Skin epidermis (tissue), 12 donors: Measurements from ENCODE around the gene WDR77.

ENCODE experiments used
- H3K27ac ChIP-seq, 21 experiments: fragments of 200-600 bp; sonication (generic) in 11 of 21; one replicate each; pipeline ENCODE4 v1.5.0; 2020; ENCODE audit warnings: mild to moderate bottlenecking in 3 of 21, inconsistent platforms in 2 of 21, moderate library complexity in 2 of 21
- H3K4me3 ChIP-seq, 7 experiments: fragments of 200-600 bp; sonication (generic) in 2 of 7; one replicate each; pipeline ENCODE4 v1.5.0; 2020; ENCODE audit warnings: inconsistent platforms in 2 of 7, mild to moderate bottlenecking in 2 of 7, moderate library complexity in 1 of 7

Gene WDR77

DNA sequence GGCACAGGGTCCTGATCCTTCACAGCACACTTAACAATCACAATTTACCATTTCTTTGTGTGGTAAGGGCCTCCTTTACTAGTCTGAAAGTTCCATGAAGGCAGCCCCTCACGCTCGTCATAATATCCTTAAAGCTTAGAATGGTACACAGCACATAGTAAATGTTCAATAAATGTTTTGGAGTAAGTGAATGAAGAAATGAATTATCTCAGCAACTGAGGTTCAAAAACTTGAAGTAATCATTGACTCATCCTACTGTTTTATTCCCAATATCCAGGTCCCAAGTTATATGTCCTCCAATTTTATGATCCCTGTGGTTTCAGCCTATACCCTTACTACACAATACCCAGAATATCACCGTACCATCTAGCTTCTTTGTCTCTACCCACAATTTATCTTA lies 22.5 kb upstream of the WDR77 start:
- Histone ChIP-seq H3K27ac (peak overlapping the region in 15 of 21 experiments; percentile 49 to 90 (median 64)), H3K4me3 (no peak overlapping the region)

DNA sequence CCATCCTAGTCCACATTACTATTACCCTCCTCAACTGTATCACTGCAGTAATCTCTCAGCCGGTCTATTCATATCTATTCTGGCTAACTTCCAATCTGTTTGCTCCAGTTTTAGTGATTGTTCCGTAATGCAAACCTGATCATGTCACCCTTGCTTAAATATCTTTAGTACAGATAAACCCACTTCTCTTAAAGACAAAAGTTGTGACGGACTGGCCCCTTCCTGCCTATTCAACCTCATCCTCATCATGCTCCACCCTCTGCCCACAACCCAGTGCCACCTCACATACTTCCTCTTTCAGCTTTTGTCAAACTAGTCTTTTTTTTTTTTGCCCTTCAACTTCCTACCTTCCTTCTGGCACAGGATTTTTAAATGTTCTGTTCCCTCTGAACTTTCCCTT lies 22.0 kb upstream of the WDR77 start:
- peak overlapping the region in 16 of 21 experiments; percentile 7 to 90 (median 64) for H3K27ac ChIP-seq
- no peak overlapping the region for H3K4me3 ChIP-seq

DNA sequence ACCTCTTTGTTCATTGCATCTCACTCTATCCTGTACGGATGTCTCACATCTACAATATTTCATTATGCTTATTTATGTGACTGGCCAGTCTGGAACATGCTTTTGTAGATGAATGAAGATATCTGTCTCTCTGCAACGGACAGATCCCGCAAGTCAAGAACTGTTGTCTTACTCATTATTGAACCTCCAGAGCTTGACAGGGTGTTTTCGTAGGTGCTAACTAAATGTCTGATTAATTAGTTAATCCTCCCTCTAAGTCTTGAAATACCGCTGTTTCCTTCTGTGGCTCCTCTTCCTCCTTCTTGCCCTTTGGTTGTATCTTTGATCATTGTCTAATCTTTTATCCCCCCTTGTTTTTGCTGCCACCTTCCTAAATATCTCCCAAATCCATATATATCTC lies 21.5 kb upstream of the WDR77 start:
- no peak overlapping the region for H3K4me3 ChIP-seq
- peak overlapping the region in 14 of 21 experiments; percentile 7 to 90 (median 66) for H3K27ac ChIP-seq

DNA sequence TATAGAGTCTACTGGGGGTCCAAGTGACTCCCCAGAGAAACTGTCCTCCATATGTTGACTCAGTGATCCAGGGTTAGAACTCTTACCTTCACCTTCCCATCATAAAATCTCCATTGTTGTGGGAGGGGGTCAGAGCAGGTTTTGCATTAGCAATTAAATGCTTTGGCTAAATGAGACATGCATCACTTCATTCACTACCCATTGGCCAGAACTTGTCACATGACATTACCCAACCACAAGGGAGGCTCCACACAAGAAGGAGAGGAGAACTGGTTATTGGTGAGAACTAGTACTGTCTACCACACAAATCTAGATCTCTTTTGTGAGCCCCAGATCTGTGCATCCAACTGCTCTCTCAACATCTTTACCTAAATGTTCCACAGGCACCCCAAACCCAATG lies 20.5 kb upstream of the WDR77 start:
- H3K27ac ChIP-seq = peak overlapping the region in 5 of 21 experiments; percentile 40 to 90 (median 64)

DNA sequence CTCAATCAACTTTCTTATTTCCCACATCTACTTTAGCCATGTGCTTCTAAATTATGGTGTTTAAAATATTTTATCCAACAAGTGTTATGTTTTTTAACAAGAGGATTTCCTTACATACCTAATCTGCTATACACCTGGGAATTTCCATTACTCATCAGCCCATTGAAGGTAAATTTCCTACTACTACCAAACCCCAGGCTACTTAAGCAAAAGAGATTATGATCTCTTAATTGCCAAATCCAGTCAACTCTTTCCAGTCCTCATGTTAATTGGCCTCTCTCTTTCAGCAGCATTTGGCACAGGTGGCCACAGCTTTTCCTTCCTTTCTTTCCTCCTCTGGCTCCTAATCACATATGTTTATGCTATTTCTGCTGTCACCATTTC lies 19.7 kb upstream of the WDR77 start:
- Histone ChIP-seq H3K27ac (no peak overlapping the region), H3K4me3 (no peak overlapping the region)

More for the DNA sequence above, 20.5 kb upstream of the WDR77 start:
- H3K4me3 ChIP-seq = no peak overlapping the region

DNA sequence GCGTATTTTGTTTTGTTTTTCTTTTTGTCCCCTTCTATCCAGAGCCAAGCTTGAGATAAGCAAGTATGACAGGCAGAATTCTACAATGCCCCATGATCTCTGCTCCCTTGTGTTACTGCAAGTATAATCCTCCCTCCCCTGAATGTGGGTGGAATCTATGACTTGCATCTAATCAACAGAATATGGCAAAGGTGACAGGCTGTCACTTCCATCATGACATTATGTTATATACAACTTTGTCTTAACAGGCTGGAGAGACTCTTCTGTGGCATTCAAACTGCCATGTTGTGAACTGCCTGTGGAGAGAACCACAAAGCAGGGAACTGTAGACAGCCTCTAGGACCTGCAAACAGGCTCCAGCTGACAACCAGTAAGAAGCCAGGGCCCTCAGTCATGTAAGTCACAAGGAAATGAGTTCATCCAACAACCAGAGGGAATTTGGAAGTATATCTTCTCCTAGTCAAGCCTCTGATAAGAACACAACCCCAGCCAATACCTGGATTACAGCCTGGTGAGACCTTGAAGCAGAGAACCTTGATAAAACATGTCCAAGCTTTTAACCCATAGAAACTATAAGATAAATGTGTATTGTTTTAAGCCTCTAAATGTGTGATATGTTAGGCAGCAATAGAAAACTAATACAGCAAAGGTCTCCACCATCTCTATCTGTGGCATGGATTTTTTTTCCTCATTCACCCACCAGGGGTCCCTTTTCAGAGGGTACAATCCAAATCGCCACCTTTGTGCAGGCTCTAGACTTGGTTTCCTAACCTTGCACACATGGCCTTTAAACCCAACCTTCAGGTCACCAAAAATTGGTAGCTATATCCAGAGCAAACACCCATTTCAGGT lies 19.0 kb upstream of the WDR77 start:
- no peak overlapping the region for H3K27ac ChIP-seq
- H3K4me3 ChIP-seq = no peak overlapping the region

DNA sequence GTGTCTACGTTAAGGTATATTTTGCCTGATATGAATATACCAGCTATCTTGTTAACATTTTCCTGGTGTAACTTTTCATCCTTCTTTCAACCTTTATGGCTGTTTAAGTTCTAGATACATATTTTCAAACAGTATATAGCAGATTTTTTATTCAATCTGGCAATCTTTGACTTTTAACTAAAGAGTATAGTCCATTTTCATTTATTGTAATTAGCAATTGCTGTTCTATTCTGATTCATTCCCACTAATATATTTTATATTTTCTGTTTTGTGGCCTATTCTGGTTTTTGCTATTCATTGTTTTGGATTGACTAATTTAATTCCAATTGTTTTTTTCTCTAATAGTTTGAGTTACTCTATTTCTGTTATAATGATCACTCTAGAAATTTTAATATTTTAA lies 17.4 kb upstream of the WDR77 start:
- Histone ChIP-seq H3K4me3 (no peak overlapping the region), H3K27ac (no peak overlapping the region)

DNA sequence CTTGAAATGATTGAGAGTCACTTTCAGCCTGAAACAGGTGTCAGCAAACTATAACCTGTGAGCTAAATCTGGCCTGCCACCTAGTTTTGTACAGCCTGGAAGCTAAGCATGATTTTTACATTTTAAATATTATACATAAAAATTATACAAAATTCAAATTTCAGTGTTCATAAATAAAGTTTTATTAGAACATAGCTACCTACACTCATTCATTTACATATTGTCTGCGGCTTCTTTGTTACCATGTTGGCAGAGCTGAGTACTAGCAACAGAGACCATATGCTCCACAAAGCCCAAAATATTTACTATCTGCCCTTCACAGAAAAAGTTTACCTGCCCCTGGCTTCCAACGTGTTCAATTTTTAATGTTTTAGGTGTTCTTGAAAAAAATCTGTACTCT lies 16.7 kb upstream of the WDR77 start:
- no peak overlapping the region for H3K4me3 ChIP-seq
- H3K27ac ChIP-seq = no peak overlapping the region

DNA sequence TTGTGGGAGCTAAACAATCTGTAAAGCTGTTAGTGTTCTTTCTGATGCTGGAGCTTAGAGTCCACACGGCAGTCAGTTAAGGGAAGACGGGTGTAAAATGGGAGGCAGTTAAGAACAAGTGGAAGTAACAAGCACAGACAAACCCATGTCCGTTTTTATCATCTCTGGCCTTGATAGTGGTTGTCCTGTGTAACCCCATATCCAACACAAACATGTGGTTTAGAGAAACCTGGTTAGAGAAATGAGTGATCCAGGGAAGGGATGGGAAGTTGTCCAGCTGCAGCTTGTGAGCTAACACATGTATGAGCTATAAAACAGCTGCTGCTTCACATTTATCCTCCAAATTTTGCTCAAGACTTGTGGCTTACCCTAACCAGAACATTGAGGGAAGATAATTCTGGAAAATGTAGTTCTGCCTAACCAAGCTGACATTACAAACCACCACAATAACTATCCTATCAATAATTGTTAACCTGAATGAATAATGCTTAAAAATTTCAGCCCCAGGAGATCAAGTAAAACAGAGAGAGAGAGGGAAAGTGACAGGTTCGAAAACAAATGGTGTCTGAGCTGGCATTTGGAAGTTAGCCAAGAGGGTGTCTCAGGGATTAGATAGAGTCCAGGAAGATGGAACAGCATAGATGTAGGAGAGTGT lies 14.1 kb upstream of the WDR77 start:
- no peak overlapping the region for H3K4me3 ChIP-seq
- H3K27ac ChIP-seq = no peak overlapping the region

DNA sequence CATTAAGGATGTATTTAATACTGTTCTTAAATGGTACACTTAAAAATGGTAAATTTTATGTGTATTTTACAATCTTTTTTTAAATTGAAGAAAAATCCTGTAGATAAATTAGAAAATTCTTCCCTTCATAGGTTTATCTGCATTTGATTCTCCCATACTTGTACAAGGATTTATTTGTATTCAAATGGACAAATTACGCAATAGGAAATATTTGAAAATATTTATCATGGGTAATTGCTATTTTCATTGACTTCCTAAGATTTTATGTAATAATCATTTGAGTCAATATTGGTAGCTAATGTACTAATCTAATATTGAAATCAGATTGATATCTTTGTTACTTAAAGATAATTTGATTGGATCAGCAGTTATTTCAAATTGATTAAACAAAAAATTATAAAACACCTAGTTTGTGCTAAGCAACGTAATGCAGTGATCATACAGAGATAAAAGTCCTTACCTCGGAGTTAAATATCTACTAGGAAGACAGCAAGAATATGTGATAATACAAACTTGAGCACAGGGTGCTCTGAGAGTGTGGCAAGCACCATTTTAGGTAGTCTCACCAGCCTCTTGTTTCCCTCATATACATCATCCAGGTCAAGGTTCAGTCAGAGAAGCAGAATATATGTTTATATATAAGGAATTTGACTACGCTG lies 13.4 kb upstream of the WDR77 start:
- H3K27ac ChIP-seq = no peak overlapping the region
- no peak overlapping the region for H3K4me3 ChIP-seq

DNA sequence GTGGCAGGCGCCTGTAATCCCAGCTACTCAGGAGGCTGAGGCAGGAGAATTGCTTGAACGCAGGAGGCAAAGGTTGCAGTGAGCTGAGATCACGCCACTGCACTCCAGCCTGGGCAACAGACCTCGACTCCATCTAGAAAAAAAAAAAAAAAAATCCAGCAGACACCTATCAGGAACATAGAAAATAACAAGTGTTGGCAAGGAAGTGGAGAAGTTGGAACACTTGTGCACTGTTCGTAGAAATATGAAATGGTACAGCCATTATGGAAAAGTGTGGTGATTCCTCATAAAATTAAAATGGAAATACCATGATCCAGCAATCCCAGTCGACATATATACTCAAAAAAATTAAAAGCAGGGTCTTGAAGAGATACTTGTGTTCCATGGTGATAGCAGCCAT lies 12.7 kb upstream of the WDR77 start:
- H3K4me3 ChIP-seq = no peak overlapping the region

DNA sequence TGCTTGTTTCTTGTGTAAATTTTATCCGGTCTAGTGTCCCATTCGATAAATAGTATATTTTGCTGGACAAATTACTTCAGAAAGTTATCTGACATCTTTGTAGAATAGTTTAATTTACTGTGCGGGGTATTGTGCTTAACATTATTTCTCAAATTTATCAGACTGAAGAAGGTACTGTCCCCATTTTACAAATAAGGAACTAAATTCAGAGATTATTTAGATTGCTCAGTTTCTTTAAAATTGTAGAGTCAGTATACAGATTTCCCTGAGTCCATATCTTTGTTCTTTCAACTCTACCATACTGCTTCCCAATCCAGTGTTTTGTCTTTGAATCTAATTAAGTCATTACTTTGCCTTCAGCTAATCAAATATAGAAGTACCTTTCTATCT lies 6.6 kb upstream of the WDR77 start:
- no peak overlapping the region for H3K27ac ChIP-seq
- H3K4me3 ChIP-seq = no peak overlapping the region

More for the DNA sequence above, 12.7 kb upstream of the WDR77 start:
- no peak overlapping the region for H3K27ac ChIP-seq

DNA sequence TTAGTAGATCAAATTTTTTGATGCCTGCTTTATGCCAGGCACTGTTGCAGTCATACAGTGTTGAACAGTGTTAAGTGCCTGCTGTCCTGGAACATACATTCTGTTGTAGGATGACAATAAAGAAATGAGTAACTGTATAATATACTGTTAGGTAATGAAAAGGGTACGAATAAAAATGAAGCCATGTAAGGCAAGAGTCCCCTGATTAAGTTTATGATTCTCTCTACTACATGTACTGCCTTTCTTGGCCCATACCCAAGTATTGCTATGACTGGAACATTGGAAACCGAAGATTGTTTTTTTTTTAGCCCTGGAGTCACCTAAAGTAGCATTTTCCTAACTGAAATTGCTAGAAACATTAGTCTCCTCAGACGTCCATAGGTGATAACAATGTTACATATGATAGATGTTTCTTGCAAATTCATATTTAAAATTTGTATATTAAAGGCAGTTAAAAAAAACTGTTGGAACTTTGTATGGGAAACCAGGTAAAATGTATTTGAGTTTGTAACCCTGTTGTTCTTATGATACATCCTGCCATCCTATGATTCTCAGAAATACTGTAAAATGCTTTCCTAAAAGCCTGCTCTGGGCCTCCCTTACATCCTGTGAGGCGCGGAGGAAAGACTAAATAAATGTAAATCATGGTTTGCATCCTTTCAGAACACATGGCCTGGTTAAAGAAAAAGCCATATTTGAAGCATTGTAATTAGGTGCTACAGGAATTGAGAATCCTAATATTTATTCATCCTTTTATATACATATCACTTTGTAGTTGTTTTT lies 6.0 kb upstream of the WDR77 start:
- Histone ChIP-seq H3K4me3 (no peak overlapping the region), H3K27ac (no peak overlapping the region)

DNA sequence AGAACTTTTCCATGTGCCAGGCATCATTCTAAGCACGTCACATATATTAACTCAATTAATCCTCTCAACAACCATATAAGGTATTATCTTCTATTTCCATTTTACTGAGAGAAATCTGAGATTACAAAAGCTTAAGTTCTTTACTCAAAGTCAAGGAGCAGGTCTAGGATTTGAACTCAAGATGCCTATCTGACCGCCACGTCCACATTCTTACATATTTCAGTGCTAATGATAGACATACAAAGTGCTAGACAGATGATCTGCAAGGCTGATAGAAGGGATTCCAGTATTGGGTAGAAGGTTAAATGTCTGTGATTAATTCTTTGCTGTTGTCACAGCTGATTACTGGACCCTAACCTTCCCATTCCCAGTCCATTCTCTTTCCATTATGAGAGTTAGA lies 4.7 kb upstream of the WDR77 start:
- H3K27ac ChIP-seq = no peak overlapping the region
- H3K4me3 ChIP-seq = no peak overlapping the region

DNA sequence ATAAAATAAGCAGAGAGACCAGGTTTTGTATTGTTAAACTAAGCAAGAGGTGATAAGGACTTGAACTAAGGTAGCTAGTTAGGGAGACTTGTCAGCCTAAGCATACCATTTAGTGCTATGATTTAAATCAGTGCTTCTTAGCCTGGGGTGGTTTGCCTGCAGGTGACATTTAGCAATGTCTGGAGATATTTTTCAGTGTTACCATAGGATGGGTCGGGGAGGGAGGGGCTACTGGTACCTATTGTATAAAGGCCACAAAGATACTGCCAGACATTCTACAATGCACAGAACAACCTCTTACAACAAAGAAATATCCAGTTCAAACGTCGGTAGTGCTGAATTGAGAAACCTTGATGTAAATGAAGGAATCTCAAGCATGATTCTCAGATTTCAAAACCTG lies 3.5 kb upstream of the WDR77 start:
- Histone ChIP-seq H3K4me3 (no peak overlapping the region), H3K27ac (no peak overlapping the region)

DNA sequence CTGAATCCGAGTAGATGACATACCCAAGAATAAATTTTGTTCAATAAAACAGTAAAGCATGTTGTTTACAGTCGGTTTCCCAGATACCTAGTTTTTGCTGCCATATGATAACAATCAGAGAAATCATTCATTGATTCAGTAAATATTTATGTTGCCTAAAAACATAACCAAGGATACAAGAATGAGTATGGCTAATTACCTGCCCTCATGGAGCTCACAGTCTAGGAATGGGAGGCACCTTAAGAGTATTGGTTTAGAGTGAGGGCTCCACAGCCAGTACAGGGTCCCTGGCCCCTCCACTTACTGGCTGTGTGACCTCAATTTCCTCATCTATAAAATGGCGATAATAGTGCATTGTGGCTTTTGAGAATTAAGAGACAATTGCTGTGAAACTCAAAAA lies 1.1 kb upstream of the WDR77 start:
- Histone ChIP-seq H3K27ac (peak overlapping the region in 13 of 21 experiments; percentile 78 to 97 (median 92)), H3K4me3 (peak overlapping the region; percentile 65 to 97 (median 92))

DNA sequence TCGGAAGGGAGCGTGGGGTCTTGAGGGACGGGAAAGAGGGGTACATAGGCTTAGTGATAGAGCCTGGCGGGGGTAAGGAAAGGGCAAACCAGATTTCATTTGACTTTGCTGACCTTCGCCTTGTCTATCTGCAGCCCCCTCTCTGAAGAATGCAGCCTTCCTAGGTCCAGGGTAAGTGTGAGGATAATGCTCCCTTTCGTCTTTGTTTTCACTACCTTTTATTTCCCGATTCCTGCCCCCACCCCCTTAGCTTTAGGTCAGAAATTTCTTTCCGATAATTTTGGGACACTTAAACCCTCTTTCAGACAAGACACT lies 604 bp upstream of the WDR77 start:
- H3K27ac ChIP-seq = peak overlapping the region; percentile 32 to 97 (median 91)
- H3K4me3 ChIP-seq = peak overlapping the region; percentile 65 to 97 (median 92)

DNA sequence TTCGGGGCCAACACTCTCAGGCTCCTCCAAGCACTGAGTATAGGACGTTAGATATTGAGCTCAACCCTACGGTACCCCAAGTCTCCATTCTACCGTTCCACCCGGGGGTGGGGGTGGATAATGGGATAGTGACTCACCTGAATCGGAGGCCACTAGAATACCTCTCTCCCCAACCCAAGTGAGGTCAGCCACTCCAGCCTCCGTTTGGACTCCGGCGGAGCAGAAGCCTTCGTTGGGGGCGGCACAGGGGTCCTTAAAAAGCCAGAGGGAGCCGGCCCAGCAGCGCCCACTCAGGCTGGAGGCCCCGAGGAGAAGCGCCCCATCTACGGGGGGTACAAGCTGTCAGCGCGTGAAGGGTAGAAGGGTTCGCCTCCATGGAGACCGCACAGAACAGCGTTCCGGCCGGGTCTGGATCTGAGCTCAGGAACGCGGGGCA lies 556 bp downstream of the WDR77 start:
- peak overlapping the region; percentile 65 to 97 (median 92) for H3K4me3 ChIP-seq
- H3K27ac ChIP-seq = peak overlapping the region; percentile 31 to 97 (median 91)

DNA sequence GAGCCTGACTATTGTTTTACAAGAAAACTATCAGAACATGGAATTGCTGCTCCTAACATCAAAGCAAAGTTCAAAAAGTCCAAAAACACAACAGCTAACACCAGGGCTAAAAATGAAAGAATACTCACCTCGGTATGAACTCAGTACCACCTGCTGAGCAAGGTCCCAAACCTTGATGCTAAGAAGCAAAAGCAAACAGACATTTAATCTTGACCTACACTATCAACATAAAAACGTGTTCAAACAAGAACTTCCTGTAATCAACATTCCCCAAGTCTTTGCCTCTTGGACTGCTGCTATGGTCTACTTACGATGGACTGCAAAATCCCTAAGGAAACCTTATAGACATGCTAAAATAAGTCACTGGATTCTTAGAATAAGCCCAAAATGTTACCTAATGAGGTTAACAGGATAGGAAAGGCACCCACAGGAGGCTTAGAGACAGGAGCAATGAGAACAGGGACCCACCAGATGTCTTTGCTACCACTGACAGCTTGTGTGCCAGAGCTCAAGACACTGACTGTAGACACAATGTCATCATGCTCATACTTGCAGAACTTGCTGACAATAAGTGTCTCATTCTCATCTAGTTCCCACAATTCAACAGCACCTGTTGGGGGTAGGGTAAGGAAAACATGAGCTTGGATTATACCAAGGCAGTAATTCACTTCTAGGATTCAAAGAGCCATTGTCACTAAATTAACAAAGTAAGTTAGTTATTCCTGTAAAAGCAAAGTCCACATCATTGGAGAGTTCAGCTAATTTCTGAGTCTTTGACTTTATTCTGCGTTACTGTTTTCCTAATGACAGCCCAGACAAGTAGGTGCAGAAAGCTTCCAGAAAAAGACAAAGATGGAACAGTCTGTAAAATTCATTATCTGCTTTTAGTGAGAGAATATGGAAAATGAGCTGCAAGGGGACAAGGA lies 1.8 kb downstream of the WDR77 start:
- Histone ChIP-seq H3K27ac (peak overlapping the region in 2 of 21 experiments; percentile 87 to 92), H3K4me3 (peak overlapping the region in 1 of 7 experiments; percentile 91)
